OCI-LY7 (cell line): ENCODE data around the gene HSPH1.

Source experiments
- EZH2phosphoT487 ChIP-seq: fragments of 200-600 bp; sonication (generic); IDR thresholded peaks from 2 replicates; pipeline ENCODE4 v1.6.1; 2018; ENCODE audit warnings: low read depth, borderline replicate concordance, mild to moderate bottlenecking, mixed run types, antibody characterized with exemption, low read length, moderate library complexity, mixed read lengths
- TF ChIP-seq, protein P1 (sequence below): fragments of 200-600 bp; sonication (generic); conservative IDR thresholded peaks from 2 replicates; pipeline ENCODE4 v1.5.1; 2014; ENCODE audit warnings: mild to moderate bottlenecking, antibody characterized with exemption, low read length, moderate library complexity, mixed read lengths

DNA sequence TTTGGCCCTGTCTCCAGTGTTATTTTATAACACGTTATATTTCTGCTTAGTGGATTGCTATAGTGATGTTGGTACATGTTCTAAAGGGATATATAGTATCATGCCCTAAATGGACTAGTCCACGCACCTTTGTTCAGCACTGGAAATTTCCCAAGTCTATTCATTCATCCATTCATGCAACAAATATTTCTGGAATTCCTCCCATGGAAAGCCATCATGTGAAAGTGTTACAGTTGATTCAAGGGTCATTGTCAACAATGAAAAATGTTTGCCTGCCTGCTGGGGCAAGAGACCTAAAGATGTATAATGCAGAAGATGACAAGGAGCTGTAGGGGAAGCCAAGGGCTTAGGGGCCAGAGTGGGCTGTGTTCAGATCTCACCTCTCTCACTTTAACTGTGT, 10.8 kb upstream of the HSPH1 start:
- TF ChIP-seq, protein P1, sequence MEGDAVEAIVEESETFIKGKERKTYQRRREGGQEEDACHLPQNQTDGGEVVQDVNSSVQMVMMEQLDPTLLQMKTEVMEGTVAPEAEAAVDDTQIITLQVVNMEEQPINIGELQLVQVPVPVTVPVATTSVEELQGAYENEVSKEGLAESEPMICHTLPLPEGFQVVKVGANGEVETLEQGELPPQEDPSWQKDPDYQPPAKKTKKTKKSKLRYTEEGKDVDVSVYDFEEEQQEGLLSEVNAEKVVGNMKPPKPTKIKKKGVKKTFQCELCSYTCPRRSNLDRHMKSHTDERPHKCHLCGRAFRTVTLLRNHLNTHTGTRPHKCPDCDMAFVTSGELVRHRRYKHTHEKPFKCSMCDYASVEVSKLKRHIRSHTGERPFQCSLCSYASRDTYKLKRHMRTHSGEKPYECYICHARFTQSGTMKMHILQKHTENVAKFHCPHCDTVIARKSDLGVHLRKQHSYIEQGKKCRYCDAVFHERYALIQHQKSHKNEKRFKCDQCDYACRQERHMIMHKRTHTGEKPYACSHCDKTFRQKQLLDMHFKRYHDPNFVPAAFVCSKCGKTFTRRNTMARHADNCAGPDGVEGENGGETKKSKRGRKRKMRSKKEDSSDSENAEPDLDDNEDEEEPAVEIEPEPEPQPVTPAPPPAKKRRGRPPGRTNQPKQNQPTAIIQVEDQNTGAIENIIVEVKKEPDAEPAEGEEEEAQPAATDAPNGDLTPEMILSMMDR, result no peak
- no peak for TF ChIP-seq EZH2phosphoT487
